Stimulated activated CD4-positive, alpha-beta T cell treated with anti-CD3 and anti-CD28 coated beads, Interleukin-15, amount 100 ng/mL, for 24 hours (primary cell): Measurements from ENCODE around the gene RRAGB.
"Not testable (repeated sequence)": the region's sequence is repeated elsewhere in the genome, so short reads cannot be mapped to it uniquely, and the experiment has no call there.

Experiments used
- DNase-seq: peaks from one replicate; pipeline ENCODE4 v3.0.0-alpha.2; 2020

RRAGB gene

DNA sequence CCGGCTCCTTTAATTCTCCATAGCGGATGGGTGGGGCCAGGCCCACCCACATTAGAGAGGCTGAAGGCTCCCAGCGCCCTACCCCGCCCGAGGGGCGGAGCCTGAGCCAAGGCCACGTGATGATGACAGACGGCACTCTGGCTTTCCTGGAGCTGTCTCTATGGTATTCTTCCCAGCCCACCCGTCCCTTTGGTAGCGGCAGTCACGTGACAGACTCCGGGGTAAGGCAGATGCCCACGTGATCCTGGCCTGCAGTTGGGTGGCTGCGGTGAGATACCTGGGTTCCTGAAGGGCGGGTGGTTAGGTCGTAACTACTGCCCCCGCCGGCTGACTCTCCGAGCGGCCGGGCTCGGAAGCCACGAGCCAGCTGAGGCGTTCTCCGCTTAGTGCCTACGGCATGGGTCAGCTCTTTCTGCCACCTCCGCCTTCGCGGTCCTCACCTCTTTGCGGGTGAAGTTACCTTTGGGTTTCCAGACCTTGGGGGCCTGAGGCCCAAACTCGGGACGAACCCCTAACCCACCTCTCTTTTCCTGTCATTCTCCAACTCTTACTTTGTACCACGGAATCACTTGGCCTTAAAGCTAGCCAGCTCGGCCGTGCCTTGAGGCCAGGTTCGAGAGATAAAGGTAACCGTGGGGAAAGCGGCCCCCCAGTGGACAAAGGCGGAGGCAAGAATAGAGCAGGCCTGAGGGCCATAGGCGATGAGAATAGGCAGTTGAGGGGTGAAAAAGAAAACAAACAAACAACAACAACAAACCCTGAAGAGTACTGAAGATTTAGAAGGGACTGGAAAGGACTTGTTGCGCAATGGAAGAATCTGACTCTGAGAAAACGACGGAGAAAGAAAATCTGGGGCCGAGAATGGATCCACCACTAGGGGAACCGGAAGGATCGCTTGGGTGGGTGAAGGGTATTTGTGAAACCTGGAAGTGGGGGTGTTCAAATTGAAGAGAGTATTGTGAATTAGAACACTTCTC is at the start of gene RRAGB:
Gene RRAGB (plus strand): TSS at position 229 of the 977 bp plus-strand sequence. CDS start 579 bp downstream, at position 808.
- peak; percentile 91 for DNase-seq

GRCh38 chrX:55668084-55668483 is 49.5 kb upstream of the RRAGB start:
- no peak for DNase-seq

DNA sequence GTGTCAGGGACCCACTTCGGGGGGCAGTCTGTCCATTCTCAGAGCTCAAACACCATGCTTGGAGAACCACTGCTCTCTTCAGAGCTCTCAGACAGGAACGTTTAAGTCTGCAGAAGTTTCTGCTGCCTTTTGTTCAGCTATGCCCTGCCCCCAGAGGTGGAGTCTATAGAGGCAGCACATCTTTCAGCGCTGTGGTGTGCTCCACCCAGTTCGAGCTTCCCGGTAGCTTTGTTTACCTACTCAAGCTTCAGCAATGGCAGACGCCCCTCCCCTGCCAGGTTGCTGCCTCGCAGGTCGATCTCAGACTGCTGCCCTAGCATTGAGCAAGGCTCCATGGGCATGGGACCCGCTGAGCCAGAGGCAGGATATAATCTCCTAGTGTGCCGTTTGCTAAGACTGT is 29.0 kb upstream of the RRAGB start:
- DNase-seq: not testable (repeated sequence)

DNA sequence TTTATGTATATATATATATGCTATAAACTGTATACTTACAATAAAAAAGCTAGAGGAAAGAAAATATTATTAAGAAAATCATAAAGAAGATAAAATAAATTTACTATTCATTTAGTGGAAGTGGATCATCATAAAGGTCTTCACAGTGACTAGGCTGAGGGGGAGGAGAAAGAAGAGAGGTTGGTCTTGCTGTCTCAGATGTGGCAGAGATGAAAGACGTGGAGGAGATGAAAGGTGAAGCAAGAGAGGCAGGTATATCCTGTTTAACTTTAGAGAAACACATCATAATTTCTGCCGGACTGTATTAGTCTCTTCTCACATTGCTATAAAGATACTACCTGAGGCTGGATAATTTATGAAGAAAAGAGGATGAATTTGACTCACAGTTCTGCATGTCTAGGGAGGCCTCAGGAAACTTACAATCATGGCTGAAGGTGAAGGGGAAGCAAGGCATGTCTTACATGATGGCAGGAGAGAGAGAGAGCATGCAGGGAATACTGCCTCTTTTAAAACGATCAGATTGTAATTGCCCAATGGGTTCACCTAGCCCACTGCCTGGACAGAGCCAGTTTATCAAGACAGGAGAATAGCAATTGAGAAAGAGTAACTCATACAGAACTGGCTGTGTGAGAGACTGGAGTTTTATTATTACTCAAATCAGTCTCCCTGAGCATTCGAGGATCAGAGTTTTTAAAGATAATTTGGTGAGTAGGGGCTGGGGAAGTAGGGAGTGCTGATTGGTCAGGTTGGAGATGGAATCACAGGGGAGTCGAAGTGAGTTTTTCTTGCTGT is 22.1 kb upstream of the RRAGB start:
- no peak for DNase-seq

DNA sequence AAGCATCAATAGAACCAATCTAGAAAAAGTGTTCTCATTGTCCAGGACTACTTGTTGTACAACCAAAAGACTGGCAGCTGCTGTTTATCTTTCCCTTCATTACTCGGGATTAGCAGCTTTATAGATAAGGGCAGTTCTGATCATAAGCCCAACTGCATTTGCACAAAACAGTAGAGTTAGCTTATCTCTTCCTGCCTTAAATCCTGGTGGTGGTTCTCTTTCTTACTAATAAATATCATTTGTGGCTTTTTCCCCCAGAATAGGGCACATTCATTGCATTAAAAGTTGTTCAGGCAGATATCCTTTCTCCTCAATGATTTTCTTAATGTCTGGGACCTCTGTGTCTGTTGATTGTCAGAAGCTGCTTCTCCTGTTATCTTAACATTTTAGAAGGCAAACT is 20.2 kb upstream of the RRAGB start:
- no peak for DNase-seq

- DNase-seq: no peak
These were observed 14.9 kb upstream of the RRAGB start for GRCh38 chrX:55702671-55703070.

- DNase-seq: not testable (repeated sequence)
These were observed 14.1 kb upstream of the RRAGB start for GRCh38 chrX:55703436-55703835.

DNA sequence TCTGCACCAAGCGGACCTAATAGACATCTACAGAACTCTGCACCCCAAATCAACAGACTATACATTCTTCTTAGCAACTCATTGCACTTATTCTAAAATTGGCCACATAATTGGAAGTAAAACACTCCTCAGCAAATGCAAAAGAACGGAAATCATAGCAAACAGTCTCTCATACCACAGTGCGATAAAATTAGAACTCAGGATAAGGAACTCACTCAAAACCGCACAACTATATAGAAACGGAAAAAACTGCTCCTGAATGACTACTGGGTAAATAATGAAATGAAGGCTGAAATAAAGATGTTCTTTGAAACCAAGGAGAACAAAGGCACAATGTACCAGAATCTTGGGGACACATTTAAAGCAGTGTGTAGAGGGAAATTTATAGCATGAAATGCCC is 12.5 kb upstream of the RRAGB start:
- DNase-seq: not testable (repeated sequence)

DNA sequence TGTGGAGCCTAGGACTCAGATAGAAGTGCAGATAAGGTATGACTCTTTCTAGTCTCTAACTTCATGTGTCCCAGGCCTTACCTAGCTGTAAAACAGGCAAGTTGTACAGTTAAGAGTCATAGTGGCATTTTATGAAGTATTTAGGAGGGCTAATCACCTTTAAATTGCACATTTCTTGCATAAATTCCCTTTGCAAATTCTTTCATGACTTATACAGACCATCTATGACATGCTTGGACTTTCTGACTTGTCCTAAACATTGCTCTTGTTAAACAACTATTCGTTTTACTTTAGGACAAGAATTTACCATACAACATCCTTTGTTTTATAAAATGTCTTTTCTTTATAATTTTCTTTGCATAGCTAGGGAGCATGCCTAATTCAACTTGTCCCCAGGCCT is 7.8 kb upstream of the RRAGB start:
- DNase-seq: no peak

- DNase-seq: no peak
These were observed 6.8 kb upstream of the RRAGB start for GRCh38 chrX:55710701-55711100.

- no peak for DNase-seq
These were observed 3.9 kb upstream of the RRAGB start for GRCh38 chrX:55713631-55714030.

- no peak for DNase-seq
These were observed 3.4 kb upstream of the RRAGB start for GRCh38 chrX:55714161-55714560.

GRCh38 chrX:55715847-55716246 is 1.7 kb upstream of the RRAGB start:
- peak; percentile 11 for DNase-seq

DNA sequence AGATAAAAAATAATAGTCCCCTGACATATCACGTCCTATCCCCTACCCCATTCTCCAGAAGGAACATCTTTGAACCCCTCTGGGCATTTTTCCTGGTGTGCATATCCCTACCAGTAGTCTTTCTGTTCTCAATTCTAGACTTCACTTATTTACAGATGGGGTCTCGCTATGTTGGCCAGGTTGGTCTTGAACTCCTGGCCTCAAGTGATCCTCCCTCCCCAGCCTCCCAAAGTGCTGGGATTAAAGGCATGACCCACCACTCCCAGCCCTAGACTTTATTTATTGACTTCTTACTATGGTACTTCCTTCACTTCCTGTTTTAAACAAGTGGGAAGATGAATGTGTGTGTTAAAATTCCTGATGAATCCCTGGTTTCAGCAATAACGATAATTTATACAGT is 612 bp upstream of the RRAGB start:
- DNase-seq: no peak

- no peak for DNase-seq
These were observed 14.3 kb downstream of the RRAGB start for GRCh38 chrX:55731826-55732225.

- DNase-seq: no peak
These were observed 21.4 kb downstream of the RRAGB start for GRCh38 chrX:55738969-55739368.

DNA sequence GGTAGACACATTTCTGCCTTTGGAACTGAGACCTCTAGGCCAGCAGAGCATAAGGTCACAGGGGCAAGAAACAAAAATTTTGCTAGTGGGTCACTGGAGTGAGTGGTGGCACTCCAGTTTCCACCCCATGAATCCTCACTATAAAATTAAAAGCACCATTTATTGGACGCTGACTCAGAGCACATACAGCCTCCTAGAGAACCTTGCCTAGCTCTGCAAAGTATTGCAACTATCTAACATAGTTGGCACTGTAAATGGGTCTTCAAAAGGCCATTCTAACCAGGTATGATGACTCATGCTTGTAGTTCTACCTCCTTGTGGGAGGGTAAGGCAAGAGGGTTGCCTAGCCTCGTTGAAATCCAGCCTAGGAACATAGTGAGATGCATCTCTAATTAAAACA is 25.1 kb downstream of the RRAGB start:
- no peak for DNase-seq

GRCh38 chrX:55748463-55748862 is 30.9 kb downstream of the RRAGB start:
- DNase-seq: not testable (repeated sequence)

- no peak for DNase-seq
These were observed 32.7 kb downstream of the RRAGB start for GRCh38 chrX:55750256-55750655.

DNA sequence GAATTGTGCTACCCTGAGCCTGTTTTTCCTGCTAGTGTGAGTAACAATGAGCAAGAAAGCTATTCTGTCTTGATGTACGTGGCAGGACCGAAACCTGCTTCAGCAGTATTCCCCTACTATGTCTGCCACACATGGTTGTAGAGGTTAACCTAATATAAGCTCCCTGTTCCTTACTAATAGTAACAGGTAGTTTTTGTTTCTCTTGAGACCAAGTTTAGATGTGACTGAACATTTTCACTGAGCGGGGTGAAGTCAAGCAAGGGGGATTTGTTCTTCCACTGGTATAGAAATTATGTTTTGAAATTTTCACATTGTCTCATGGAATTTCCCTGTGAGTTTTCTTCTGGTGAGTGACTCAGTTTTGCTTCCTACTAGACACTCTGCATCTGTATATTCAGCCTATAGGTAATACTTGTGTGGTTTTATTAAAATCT is 37.3 kb downstream of the RRAGB start:
- peak; percentile 13 for DNase-seq

- no peak for DNase-seq
These were observed 40.5 kb downstream of the RRAGB start for GRCh38 chrX:55758033-55758432.

DNA sequence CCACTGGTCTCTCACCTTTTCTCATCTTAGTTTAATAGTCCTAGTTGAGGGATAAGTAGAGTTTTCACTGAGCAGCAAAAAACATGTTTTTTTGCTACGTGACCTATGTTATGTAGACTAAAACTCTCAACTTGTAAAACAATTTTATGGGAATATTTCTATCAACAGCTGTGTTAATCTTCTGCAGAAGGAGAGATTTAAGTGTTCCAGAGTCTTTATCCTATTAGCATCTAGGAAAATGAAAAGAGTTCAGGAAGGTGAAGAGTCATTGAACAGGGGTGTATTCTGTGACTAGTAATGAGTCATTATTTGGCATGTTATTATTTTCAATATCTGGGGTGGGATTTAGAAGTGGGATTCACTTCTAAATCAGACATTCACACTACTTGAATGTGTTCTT is 41.9 kb downstream of the RRAGB start:
- DNase-seq: no peak

GRCh38 chrX:55767100-55767499 is 49.6 kb downstream of the RRAGB start:
- no peak for DNase-seq

DNA sequence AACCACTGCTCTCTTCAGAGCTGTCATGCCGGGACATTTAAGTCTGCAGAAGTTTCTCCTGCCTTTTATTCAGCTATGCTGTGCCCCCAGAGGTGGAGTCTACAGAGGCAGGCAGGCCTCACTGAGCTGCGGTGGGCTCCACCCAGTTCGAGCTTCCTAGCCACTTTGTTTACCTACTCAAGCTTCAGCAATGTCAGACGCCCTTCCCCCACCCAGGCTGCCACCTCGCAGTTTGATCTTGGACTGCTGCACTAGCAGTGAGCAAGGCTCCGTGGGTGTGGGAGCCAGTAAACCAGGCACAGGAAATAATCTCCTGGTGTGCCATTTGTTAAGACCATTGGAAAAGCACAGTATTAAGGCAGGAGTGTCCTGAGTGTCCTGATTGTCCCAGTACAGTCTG is 56.9 kb downstream of the RRAGB start:
- DNase-seq: not testable (repeated sequence)
